GM18858 (cell line): Measurements from ENCODE around the gene KLC4.
"Not testable (repeated sequence)": the region's sequence is repeated elsewhere in the genome, so short reads cannot be mapped to it uniquely, and the experiment has no call there.

Source experiments
- ATAC-seq: cut with Tn5 transposase; IDR thresholded peaks from one replicate; pipeline ENCODE4 v1.9.1; 2021; ENCODE audit not compliant: unreplicated experiment

KLC4 gene

DNA sequence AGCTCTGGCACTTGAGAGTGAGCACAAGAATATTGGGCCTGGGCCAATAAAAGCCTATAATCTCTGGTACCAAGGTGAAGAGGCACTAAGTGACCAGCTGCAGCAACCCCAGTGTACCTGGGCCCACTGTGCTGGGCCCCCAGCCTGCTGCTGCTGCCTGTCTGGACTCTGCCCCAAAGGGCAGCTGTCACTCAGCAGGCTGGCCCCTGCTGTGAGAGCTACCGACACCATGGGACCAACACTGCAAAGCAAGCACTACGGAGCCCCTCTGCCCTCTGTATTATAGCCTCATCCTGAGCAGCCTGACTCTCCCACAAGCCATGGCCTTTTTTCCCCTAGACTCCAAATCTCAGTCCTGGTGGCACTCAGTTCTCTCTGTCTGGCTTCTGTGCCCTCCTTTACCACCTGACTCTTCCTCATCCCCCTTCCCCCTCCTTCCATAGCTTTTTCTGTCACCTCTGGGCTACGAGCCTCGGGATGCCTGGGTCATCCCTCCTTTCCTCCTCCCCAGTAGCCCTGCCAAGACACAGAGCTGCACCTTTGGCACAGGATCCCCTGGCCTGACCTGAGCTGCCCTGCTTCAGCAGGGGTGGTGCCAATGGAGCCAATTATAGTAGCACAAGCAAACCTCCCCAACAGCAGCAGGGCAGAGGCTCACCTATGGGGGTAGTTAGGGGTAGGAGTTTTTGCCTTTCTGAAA lies 23.8 kb upstream of the KLC4 start:
- no peak for ATAC-seq

DNA sequence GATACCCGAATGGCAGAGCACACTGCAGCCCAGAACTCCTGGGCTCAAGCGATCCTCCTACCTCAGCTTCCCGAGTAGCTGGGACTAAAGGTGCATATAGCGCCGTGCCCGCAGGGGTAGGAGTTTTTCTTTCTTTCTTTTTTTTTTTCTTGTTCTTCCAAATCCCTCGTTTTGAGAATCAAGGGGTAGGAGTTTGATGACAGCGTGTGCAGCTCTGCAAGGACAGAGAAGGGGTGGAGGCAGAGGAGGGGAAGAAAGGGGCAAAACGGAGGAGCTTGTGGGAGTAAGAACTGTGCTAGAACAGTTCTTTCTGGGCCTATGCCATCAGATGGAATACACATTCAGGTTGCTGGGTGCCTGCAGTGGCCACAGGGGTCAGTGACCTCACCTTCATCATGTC lies 22.7 kb upstream of the KLC4 start:
- no peak for ATAC-seq

DNA sequence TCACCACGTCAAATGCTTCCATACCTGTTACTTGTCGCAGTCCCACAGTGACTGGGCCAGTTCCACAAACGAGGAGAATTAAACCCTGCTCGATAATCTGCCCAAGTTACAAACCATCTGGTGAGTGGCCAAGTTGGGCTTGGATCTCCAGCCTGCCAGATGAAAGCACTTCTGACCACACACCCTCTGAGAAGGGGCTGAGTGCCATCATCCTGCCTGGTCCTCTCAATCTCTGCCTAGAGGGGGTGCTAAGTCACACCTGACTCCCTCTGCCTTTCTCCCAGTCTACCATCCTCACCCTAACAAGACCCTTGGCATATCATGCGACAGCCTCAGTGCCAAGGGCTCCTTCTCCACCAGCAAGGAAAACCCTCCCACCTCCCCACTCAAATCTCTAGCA lies 22.2 kb upstream of the KLC4 start:
- no peak for ATAC-seq

DNA sequence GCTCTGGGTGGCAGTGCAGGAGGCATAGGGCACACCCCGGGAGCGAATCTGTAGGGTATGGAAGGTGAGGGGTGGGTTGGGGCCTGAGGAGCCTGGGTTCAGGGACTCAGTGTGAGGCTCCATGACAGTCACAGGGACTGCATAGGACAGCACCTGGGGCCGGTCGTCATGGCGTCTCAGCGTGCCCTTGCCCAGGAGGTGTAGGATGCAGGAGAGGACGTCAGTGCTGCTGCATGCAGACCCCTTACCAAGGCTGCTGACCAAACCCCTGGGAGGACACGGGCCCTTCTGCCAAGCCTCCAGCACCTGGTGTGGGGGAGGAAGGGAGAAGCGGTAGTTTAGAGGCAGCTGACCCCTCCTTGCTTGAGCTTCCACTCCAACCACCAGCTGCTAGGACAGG lies 21.7 kb upstream of the KLC4 start:
- no peak for ATAC-seq

DNA sequence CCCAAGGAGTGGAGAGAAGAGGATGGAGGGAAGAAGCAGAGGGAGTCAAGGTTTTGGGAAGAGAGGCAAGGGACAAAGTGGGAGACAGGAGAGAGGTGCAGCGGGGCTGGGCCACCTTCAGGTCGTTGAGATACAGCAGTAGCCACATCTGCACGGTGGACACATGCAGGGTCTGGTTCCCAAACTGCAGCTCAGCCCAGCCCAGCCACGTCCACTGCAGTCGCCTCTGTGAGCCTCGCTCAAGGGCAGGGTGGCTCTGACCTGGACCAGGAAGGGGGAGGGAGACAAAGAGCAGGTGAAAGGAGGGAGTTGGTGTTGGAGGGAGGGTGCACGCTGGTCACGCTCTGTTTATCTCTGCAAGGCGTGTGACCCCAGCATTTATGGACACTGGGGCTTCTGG lies 20.7 kb upstream of the KLC4 start:
- no peak for ATAC-seq

DNA sequence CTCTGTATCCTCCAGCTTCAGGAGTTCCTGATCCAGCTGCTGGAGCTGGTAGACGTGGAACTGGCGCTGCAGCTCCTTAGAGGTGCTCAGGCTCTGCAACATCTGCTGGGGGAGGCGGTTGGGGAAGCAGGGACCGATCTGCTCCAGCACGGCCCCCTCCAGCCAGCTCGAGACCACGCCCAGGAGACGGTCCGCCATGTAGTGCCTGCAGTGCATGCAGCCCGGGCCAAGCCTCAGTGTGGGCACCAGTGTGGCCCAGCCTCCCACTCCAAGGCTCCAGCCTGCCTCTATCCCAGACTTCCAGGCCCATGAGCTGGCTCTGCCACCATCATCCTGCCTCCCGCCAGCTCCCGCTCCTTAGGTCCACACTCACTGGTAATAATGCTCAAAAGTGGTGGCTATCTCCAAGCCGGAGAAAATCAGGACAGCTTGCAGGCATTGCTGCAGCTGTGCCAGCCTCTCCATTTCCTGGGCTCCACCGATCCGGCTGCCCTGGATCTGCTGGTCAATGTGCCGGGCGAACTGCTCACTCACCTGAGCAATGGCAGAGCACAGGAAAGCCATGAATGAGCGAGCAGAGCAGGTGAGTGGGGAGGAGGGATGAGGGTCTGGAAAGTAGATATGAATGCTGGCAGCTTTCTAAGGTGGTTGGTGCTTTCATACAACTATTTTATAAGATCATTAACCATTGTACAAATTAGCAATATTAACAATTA lies 18.7 kb upstream of the KLC4 start:
- ATAC-seq = no peak

DNA sequence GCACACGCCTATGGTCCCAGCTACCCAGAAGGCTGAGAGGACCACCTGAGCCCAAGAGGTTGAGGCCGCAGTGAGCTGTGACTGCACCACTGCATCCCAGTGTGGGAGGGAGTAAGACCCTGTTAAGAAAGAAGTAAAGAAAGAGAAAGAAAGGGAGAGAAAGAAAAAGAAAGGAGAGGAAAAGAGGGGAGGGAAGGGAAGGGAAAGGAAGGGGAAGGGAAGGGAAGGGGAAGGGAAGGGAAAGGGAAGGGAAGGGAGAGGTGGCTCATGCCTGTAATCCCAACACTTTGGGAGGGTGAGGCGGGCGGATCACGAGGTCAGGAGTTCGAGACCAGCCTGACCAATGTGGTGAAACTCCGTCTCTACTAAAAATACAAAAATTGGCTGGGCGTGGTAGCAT lies 18.0 kb upstream of the KLC4 start:
- ATAC-seq = not testable (repeated sequence)

DNA sequence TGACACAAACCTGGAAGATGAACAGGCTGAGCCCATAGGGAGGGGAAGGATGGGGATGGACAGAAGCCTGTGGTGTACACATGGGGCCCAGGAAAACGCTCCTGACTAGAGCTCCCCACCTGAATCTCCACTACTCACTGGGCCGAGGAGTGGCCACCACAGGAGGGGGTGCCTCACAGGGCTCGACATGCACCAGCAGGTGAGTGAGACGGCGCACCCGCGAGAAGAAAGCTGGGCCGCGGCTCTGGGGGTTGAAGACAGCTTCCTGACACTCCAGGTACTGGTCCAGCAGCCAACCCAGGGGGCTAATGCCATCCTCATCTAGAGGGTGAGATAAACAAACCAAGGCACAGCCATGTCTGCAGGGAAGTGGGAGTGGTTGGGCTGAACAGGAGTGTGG lies 16.1 kb upstream of the KLC4 start:
- no peak for ATAC-seq

DNA sequence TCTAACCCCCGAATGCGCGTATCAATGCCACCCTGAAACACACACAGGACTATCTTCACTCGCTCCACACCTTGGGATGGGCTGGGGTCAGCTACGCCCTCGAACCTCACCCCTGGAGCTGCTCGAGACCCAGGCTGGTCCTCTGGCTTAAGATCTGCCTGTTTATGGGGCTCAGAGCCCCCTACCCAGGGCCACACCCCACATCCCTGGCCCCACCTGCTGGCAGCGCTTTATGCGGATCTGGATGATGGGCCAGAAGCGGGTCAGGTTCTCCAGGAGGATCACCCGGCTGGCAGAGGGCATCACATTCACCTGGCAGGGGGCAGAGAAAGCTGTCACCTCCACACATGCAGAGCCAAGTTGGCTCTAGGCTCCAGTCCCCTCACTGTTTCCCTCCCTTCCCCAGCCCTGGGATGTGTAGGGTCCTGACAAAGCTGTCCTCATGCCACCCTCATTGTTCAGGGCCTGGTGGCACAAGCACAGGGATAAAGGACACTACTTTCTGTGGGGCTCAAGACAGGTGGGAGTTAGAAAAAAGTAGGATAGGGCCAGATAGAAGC lies 14.0 kb upstream of the KLC4 start:
- no peak for ATAC-seq

DNA sequence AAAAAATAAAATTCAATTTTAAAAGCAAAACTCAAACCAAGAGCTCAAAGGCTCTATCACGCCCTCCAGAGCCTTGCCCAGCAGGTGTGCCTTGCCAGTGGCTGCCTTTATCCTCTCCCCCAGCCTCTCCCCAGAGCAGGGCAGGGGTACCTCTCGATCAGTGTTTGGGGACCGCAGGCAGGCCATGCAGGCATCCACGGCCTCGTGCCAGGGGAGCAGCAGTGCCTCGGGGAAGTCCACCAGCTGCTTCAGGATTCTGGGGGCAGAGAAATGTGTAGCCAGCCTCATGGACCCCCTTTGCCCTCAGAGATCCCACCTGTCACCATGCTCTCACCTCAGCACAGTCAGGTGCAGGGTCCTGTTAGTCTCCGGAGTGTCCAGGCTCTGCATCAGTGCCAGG lies 11.4 kb upstream of the KLC4 start:
- ATAC-seq = no peak

DNA sequence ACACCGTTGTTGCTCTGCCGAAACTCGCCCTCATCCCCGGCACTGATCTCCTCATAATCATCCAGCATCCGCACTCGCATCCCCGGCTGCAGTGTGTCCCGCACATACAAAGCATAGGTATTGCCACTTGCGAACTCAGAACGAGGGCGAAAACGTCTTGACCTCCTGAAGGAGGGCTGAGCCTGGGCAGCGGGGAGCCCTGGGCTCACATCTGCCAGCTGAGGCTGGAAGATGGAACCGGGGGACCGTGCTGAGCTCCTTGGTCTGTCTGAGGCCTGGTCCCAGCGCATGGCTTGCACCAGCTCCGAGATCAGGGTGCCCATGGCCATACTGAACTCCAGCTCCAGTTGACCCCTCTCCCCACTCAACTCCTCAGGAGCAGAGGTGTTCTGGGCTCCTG lies 8.4 kb upstream of the KLC4 start:
- no peak for ATAC-seq

DNA sequence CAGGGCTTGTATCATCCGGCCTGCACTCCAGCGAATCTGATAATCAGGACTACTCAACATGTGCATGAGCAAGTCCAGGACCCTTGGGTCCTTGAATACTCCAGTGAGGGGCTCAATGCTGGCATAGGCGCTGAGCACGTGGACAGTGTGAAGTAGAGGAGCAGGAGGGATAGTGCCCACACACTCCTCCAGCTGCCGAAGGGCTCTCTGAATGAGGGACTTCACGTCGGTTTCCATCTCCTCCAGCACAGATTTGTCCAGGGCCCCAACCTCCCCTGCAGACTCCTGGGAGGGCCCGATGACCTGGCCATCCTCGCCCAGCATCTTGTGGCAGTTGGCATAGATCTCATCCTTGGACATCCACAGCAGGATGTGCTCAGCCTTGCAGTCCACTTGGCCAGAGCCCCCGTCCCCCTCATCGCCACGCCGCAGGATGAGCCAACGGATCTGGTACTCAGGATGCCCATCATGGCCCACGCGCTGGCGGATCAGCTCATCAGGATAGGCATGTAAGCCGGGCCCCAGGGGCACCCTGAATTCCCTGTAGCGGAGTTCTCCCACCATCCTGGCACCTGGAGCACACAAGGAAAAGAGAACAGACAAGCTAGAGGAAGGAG lies 7.1 kb upstream of the KLC4 start:
- no peak for ATAC-seq

DNA sequence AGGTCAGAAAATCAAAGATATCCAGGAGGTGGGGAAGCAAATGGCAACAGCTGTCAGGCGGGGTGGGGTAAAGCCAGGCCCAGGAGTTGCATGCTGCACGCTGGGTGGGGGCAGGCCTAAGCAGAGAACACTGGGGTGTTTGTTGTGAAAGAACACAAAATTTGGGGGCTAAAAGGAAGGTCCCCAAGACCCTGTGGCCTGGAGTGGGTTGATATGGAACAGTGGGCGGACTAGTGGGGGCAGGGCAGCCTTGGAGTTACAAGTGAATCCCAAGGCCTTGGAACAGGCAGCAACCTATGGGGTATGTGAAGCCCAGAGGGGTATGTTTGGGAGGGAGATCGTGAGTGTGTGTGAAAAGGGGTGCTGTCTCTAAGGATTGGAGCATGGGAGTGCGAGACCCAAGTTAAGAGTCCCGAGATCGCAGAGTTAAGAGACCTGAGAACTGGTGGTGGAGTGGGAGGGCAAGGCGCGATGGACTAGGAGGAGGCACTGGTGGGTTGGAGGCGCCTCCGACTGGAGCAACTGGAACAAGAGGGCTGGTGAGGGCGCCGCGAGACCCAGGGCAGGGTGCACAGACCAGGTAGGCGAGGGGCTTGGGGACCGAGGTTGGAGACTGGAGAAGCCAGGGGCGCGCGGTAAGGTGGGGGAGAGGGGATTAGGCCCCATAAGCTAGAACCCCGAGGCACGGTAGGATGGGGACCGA lies 6.4 kb upstream of the KLC4 start:
- ATAC-seq = peak; percentile 8

DNA sequence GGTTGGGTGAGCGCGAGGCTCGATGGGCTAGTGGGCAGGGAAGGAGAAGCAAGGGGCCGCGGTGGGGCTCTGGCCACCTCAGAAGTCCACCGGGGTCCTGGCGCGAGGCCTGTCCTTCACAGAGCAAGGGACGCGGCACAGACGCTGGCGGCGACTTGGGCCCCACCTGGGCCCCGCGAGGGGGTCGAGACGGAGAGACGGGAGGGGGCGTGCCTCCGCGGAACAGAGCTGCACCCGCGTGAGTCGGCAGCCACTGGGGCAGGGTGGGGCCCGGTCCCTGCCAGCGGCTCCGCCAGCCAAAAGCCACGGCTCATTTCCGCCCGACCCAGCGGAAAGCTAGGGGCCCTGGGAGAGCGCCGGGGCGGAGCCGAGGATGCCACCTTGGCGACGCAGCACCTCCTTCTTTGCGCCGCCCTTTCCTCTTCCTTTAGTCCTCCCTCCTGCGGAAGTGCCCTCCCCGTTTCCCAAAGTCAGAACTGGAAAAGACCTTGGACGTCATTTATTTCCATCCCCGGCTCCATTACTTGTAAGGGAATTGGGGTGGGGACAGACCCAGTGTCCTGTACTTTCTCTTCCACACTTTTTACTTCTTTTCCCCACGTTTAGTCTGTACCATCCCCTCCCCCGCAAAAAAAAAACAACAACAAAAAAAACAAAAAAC lies 5.8 kb upstream of the KLC4 start, which contains the start of gene CUL7:
CUL7 (minus strand) TSS at position 307 of the 661 bp plus-strand sequence. CDS start 1,063 bp downstream, outside the sequence.
- ATAC-seq = peak; percentile 60

DNA sequence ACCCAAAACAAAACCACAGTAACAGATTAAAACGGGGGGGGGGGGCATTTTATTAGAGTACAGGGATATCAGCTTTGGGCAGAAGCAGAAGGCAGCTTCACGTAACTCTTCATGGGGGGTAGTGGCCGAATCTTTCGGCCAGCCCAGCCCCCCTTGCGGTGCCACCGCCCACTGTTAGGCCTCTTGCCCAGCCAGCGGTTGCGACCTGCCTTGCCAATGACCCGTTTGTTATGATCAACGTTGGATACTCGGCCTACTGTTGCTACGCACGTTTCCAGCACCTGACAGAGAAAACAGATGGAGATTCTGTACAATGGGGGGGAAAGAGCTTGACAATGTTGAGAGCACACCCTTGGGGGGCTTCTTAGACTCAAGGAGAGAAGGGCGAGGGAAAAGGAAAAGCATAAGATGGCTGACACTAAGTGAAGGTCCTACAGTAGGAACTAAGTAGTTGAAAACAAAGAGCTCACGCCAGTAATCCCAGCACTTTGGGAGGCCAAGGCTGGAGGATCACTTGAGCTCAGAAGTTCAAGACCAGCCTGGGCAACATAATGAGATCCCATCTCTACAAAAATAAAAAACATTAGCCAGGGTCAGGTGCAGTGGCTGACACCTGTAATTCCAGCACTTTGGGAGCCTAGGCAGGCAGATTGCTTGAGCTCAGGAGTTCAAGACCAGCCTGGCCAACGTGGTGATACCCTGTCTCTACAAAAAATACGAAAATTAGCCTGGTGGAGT lies 5.1 kb upstream of the KLC4 start:
- ATAC-seq = no peak

DNA sequence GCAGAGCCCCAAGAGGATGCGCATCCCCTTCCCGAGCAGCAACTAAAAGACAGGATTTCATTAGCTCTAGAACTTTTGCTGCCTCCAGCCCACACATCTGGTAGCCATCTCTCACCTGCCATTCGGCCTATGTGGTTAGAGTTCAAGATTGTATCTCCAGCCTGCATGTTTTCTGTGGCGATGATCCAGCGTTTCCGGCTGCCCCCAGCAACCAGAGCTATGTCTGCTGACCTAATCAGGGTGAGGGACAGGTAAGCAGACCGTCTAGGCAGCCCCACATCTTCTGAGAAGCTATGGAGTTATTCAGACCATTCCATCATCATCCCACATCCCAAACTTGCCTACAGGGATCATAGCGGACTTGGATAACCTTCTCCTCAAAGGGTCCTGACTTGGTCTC lies 3.5 kb upstream of the KLC4 start:
- no peak for ATAC-seq

DNA sequence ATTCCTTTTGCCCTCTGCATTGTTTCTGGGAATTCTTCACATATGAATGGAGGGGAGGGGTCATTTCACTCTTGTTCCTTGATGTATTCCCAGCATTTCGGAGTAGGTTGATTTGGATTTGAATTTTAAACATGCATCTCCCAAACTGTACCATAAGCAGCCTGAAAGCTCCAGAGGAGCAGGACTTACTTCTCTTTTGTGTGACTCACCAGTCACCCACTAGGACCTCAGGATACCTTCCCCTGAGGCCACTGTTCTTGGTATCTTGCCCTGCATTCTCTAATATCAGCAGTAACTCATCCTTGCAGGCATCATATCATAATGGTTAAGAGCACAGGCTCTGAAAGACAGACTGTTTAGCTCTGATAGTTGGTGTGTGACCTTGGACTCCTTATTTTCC lies 900 bp upstream of the KLC4 start:
- ATAC-seq = no peak

DNA sequence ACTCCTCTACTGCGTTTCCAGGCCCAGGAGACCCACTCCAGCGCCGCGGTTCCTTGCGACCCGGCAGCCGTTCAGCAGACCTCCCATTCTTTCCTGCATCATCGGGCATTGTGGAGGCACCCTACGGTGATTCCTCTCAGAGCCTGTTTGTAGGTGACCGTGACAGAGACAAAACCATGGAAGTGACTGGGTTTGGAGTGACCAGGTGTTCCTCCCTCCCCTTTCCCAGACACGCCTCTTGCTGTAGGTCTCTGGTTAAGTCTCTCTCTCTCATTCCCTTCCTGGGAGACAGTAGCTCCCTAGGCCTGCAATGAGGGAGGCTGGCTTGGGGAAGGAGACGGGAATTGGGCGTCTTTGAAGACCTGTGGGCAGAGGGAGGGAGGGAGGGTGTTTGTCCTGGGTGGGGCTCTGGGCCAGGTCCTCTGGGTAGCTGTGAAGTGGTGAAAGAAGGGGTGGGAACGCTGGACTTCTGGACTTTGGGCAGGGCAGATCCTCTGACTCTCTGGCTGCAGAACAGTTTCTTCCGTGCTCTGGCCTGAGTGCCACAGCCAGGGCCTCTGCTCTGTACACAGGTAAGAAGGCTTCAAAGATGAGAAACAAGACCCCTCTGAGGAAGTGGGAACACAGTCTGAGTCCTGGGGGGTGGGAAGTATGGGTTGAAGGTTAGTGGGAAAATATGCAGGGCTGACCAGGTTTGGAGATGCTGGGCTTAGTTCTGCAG lies 763 bp downstream of the KLC4 start:
- ATAC-seq = no peak
